GM21381 (cell line): ENCODE data around the gene LY9.

Source experiments
- ATAC-seq: cut with Tn5 transposase; IDR thresholded peaks from one replicate; pipeline ENCODE4 v1.9.1; 2021; ENCODE audit warnings: mild to moderate bottlenecking, moderate library complexity; ENCODE audit not compliant: unreplicated experiment

LY9 gene

DNA sequence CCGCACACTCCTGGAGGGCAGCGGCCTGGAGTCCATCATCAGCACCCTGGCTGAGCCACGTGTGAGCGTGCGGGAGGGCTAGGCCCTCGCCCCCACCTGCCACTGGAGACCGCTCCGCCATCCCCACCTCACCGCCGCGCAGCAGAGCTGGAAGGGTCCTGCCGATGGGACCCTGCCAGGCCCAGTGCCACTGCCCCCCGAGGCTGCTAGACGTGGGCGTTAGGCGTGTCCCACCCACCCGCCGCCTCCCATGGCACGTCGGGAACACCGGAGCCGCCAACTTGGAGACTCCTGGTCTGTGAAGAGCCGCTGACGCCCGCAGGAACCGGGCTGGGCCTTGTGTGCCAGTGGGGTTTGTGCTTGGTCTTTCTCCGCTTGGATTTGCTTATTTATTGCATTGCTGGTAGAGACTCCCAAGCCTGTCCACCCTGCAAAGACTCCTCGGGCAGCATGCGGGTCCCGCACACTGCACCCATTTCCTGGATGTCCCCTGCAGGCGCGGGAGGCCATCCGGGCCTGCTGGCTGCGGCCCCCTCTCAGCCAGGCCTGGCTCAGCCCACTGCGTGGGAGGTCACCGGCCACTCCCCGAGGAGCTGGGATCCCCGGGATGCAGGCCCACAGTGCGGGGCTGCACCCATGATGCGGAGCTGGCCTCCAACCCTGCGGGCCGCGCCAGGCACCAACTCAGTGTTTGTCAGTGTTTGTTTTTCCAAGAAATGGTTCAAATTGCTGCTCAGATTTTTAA is 6.0 kb downstream of the LY9 start:
- ATAC-seq, result no peak

GRCh38 chr1:160806109-160806665 is 10.2 kb downstream of the LY9 start:
- no peak for ATAC-seq

GRCh38 chr1:160806784-160807183 is 10.8 kb downstream of the LY9 start:
- no peak for ATAC-seq

DNA sequence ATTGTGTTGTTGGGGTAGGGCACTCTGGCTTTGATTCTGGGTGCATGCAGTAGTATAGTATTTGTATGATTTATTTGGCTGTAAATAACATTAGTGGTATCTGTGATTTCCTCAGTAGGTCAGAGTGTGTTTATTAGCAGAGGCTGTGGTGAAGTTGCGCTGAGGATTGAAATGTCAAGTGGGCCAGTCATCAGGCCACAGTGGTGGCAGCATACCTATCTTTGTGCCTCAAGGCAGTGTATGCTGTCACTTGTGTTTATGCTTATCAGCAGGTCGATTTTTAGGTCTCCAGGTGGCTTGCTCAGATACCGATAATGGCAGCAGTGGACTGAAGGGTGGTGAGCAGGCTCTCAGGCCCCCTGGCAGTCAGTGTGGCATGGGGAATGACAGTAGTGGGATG is 11.3 kb downstream of the LY9 start:
- no peak for ATAC-seq

GRCh38 chr1:160807738-160808137 is 11.8 kb downstream of the LY9 start:
- ATAC-seq, result no peak

GRCh38 chr1:160808289-160808688 is 12.3 kb downstream of the LY9 start:
- no peak for ATAC-seq

DNA sequence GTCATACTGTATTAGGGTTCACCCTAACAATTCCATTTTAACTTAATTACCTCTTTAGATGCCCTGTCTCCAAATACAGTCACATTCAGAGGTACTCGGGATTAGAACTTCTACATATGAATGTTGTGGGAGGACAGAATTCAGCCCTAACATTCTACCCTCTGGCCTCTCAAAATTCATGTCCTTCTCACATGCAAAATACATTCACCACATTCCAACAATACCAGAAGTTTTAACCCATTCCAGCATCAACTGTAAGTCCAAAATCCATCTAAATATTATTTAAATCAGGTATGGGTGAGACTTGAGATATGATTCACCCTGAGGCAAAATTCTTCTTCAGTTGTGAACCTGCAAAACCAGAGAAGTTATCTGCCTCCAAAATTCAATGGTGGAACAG is 14.5 kb downstream of the LY9 start:
- ATAC-seq, result no peak

DNA sequence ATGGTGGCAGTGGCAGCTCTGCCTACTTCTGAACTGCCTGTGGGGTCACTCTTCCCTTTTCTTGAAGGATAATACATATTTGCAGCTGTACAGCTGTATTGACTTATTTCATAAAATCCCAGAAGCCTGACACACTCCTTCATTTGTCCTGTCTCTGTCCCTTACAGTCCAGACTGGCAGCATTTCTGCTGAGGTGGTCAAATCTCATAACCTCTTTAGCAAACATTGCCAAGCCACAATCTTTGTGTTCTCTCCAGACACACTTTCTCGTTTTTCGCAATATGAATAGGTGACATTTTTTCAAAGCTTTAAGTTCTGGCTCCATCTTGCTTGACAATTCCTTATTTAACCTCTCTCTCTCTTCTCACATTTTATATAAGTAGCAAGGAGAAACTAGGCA is 15.2 kb downstream of the LY9 start:
- no peak for ATAC-seq

DNA sequence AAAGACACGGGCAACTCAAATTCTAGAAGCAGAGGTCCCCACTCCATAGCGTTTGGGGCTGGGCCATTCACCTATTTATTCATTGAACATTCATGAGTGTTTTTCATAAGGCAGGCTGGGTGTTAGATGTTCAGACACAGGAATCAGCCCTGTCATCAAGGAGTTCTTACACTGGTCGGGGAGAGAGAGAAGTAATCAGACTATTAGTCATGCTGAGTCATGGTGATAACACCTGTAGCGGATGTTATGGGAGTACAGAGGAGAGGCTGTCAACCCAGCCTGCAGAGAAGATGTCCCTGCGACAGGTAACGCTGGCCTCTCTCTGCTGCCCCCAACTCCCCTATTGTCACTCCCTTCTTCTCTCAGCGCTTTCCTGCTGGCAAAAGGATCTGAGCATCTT is 17.2 kb downstream of the LY9 start:
- ATAC-seq, result no peak

DNA sequence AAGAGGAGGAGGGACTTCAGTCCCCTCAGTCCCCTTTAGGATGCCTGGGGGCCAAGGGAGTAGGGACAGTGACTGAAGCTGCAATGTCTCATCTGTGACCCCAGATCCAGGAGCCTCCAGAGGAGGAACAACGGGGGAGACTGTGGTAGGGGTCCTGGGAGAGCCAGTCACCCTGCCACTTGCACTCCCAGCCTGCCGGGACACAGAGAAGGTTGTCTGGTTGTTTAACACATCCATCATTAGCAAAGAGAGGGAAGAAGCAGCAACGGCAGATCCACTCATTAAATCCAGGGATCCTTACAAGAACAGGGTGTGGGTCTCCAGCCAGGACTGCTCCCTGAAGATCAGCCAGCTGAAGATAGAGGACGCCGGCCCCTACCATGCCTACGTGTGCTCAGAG is 18.3 kb downstream of the LY9 start:
- no peak for ATAC-seq

DNA sequence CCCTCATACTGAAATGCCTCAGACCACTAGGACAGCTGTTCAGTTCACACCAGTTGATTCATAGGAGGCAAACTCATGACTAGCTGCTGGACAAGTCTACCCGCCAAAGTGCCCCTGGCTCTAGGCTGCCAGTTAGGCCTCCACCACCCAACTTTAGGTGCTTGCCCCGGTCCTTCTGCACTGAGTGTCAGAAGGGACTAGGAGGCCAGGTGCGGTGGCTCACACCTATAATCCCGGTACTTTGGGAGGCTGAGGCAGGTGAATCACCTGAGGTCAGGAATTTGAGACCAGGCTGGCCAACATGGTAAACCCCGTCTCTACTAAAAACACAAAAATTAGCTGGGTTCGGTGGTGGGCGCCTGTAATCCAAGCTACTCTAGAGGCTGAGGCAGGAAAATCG is 18.9 kb downstream of the LY9 start:
- ATAC-seq, result no peak

- ATAC-seq, result no peak
Measured at GRCh38 chr1:160818207-160818937, 22.4 kb downstream of the LY9 start.

DNA sequence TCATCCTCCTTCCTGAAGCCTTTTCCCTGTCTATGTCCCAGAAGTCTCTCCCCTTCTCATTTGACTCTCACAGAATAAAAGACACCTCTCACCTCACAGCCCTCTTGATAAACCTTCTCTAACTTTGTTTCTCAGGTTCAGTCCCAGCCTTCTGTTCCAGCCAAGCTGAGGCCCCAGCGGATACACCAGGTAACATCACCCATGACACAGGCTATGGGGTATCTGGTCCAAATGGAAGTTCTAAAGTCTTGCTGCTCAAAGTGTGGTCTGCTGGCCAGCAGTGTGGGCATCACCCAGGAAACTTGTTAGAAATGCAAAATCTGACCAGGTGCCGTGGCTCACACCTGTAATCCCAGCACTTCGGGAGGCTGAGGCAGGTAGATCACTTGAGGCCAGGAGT is 23.2 kb downstream of the LY9 start:
- no peak for ATAC-seq

DNA sequence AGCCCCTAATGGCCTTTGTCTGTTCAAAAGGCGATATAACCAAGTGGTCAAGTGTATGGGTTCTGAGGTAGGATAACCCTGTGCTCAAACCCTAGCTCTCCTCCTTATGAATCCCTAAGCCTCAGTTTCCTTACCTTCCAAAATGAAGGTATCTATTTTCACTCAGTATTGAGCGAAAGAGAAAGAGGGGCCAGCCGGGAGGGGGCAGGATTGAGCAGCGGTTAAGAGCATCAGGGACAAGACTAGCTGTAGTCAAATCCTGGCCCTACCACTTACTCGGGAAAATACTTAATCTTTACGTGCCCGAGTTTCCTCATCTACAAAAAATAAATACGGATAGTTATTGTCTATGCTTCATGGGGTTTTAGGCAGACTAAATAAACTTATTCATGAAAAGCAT is 25.7 kb downstream of the LY9 start:
- ATAC-seq, result no peak

DNA sequence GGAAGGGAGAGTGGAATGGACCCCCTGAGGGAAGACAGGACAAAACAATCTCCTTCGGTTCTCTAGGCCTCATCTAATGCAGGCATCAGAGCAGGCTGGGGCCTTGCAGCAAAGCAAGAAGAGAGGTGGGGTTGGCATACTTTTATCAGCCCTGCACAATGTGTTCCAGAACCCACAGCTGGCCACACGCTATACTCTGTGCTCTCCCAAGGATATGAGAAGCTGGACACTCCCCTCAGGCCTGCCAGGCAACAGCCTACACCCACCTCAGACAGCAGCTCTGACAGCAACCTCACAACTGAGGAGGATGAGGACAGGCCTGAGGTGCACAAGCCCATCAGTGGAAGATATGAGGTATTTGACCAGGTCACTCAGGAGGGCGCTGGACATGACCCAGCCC is 27.3 kb downstream of the LY9 start:
- ATAC-seq, result no peak

DNA sequence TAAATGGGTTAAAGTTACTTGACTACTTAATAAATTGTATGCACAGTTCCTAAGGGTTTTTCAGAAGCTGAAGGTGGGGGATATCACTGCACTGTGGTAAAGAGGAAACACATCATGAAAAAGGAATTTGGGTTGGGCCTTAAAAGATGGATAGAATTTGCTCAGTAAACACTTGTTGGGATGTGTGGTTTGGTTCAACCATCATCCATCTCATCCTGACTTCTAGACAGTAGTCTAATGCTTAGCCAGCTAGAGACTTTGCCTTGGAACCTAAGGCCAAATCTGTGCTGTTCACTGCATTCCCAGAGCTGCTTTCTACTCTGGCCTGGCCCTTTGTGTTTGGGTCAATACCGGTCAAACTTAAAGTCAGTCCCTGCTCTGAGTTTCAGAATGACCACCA is 30.6 kb downstream of the LY9 start:
- ATAC-seq, result no peak

GRCh38 chr1:160827418-160827817 is 31.4 kb downstream of the LY9 start:
- ATAC-seq, result no peak

DNA sequence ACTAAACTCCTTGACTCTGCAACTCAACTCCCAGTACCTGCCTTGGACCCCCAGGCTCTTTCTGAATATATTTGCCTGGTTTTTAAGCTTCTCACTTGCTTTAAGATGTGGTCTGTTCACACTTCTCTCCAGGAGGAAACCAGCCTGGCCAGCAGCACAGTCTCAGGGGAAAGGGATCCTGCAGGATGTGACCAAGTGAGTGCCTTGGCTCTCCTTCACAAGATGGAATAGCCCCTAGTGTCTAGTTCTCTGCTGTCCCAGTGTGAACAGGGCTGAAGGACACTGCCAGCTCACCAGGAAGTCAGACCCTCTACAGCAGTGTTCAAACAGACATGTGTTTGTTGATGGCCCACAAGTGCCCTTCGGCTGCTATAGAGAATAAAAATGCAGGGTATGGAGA is 33.8 kb downstream of the LY9 start:
- no peak for ATAC-seq

DNA sequence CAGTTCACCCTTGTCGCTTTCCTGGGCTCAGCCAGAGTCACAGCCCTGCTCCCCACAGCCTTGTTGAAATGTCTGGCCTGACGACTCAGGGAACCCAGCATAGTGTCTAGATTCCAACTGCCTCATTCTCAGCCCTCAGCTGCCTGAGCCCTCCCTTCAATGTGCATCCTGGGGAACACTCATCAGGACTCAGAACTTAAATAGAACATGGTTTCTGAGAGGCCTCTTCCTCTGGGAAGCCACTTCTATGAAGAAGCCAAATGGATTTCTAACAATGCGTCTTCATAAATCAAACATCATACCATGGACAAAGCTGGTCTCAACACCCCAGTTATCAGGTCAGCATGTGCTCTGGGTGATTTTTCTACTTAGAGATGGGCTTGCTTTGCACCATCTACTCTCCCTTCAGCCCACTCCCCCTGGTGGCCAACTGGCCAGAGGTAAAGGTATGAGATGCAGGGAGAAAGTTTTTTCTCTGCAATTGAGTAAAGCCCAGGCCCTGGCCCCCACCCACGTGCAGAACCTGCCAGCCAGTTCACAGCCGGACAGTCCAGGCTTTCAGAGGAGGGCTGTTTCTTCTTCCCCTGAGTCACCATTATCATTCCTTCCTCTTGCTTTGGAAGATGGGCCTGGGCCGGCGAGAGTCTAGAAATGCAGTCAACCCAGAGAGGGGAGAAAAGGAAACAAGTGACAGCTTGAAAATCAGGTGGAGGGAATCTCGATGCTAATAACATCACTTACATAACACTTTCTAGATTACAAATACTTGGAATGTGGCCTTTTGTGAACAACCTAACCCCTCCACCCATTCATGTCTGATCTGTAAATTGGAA is 34.6 kb downstream of the LY9 start:
- ATAC-seq, result no peak

DNA sequence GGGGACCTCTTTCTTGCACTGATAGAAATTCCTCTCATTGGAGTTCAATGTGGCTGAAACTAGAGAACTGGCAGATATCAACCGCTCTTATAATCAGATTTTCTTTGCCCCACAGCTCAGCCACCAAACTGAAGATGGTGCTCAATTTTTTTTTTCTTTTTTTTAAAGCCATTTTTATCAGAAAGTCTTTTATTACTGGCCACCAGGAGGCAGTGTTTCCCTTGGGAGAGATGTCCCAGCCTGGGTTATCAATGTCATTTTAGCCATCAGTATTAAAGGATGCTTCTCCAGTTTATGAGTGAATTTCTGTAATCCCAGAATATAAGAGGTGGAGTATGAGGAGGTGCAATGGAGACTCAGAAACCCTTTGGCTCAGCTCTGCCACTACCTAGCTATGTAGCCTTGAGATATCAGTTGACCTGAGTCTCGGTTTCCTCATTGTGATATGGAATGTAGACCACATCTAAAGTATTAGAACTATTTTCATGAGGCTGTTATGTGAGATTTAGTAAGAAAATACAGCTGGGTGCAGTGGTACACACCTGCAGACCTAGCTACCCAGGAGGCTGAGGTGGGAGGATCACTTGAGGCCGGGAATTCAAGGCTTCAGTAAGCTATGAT is 39.1 kb downstream of the LY9 start:
- ATAC-seq, result no peak

GRCh38 chr1:160835751-160836150 is 39.8 kb downstream of the LY9 start:
- no peak for ATAC-seq
